ENCODE data around the gene GPR158.

The GPR158 gene

GRCh38 chr10:25642721-25643120 is 467.9 kb downstream of the GPR158 start:
- Histone ChIP-seq H3K27me3 (replicated peaks) (no peaks in the 10 kb centered on the region), H3K27ac (no peak overlapping the region), H3K4me3 (ENCODE audit: low read depth, low read length) (no peak overlapping the region), H3K36me3 (replicated peaks) (no peaks in the 10 kb centered on the region)
- in situ Hi-C loops (cut with HindIII; ENCODE audit: low pct_ligation_motif_present, low sequenced_read_pairs) = no loop called here
- no peak for DNase-seq
- no peak for TF ChIP-seq CTCF (IDR thresholded peaks at IDR 0.05; ENCODE audit: low read depth, low read length, missing control alignments)

- no peak for TF ChIP-seq CTCF (IDR thresholded peaks at IDR 0.05; ENCODE audit: low read depth, low read length, missing control alignments)
- H3K27ac ChIP-seq = no peak overlapping the region
- DNase-seq = no peak
Observed at GRCh38 chr10:25646371-25646770, 471.6 kb downstream of the GPR158 start.

GRCh38 chr10:25651534-25651933 is 476.7 kb downstream of the GPR158 start:
- in situ Hi-C loops (cut with HindIII; ENCODE audit: low pct_ligation_motif_present, low sequenced_read_pairs) = no loop called here
- H3K27ac ChIP-seq = no peak overlapping the region
- no peak overlapping the region for H3K4me3 ChIP-seq (ENCODE audit: low read depth, low read length)
- H3K27me3 ChIP-seq (replicated peaks) = no peaks in the 10 kb centered on the region
- DNase-seq = no peak
- no peaks in the 10 kb centered on the region for H3K36me3 ChIP-seq (replicated peaks)
- no peak for TF ChIP-seq CTCF (IDR thresholded peaks at IDR 0.05; ENCODE audit: low read depth, low read length, missing control alignments)

More at GRCh38 chr10:25646371-25646770, 471.6 kb downstream of the GPR158 start:
- Histone ChIP-seq H3K36me3 (replicated peaks) (no peaks in the 10 kb centered on the region), H3K4me3 (ENCODE audit: low read depth, low read length) (no peak overlapping the region), H3K27me3 (replicated peaks) (no peaks in the 10 kb centered on the region)
- in situ Hi-C loops (cut with HindIII; ENCODE audit: low pct_ligation_motif_present, low sequenced_read_pairs) = no loop called here
